GM12892 (cell line): ENCODE results near the gene SLBP.

ENCODE experiments used
- POLR2A ChIP-seq: IDR thresholded peaks from 2 replicates; pipeline ENCODE4 v1.6.1; 2011; ENCODE audit warnings: low read depth, low read length, control low read depth
- POLR2AphosphoS5 ChIP-seq: IDR thresholded peaks from 2 replicates; pipeline ENCODE4 v1.6.1; 2011; ENCODE audit warnings: low read depth, low read length, control low read depth

DNA sequence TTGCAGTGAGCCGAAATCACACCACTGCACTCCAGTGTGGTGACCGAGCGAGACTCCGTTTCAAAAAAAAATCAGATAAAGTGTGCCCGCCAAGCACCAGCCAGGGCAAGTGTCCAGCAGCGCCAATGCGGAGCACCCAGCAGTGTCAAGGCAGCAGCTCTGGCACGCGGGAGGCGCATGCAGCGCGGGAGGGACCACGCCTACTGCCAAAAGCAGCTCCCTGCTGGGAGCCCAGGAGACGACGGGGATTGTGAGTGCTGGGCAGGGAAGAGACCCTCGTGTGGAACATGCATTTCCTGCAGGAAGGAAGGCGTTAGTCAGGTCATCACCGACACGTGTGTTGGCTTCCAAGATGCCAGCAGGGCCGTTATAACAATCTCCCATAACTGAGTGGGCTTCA, 38.4 kb downstream of the SLBP start:
- no peak for TF ChIP-seq POLR2A
- TF ChIP-seq POLR2AphosphoS5 = no peak
